K562 (cell line): ENCODE results near the gene ZNRF3. TPM values are rescaled to one million over a fixed set of nuclear protein-coding genes. Genes with fewer than 3 reads are reported as not detected.

Experiments
- ATAC-seq: fragments of 200-7000 bp; cut with Tn5 transposase; 3 replicates; pipeline ENCODE4 v1.9.1; 2020; ENCODE audit warnings: moderate library complexity
- BruUV-seq: library from RNA; stranded (reverse); fragments of 400-500 nt; replicated peaks from 2 replicates; lab custom pipeline; 2021; lab: Mats Ljungman, UMichigan
- CTCF ChIA-PET: fragments of 300-600 bp; formaldehyde crosslinking; extraction: SDS; loops from one replicate; lab custom pipeline; 2021; ENCODE audit warnings: low intra/inter-chr PET ratio; lab: Yijun Ruan, JAX
- POLR2A ChIA-PET: fragments of 300-600, 350-650 bp; sonication (Branson Sonifier 250); formaldehyde crosslinking; extraction: SDS; loops from one replicate; lab custom pipeline; 2021; ENCODE audit warnings: antibody characterized with exemption, inconsistent platforms; lab: Yijun Ruan, JAX
- DNase-seq, 4 experiments: peaks; one replicate each; pipeline versions ENCODE4 v3.0.0 to v3.0.0-alpha.2; 2011 to 2018; ENCODE audit warnings: low spot score in 3 of 4, mixed read lengths in 3 of 4; ENCODE audit errors: extremely low read depth in 1 of 4
- FAIRE-seq: peaks from 2 replicates; lab custom pipeline; 2011; peaks lifted over from hg19 to GRCh38; lab: Jason Lieb, UNC
- H2AFZ ChIP-seq: 2 replicates; pipeline ENCODE4 v1.6.0; 2011; ENCODE audit warnings: low read depth, low read length, control low read depth, inconsistent platforms
- H3K27ac ChIP-seq: fragments of 200-600 bp; 3 replicates; pipeline ENCODE4 v1.8.0; 2011; ENCODE audit warnings: low read depth, mild to moderate bottlenecking, control low read depth, inconsistent platforms, low read length, moderate library complexity, mixed read lengths; ENCODE audit errors: extremely low read depth
- H3K27me3 ChIP-seq, 2 experiments: fragments of 300-600 bp in 1 of 2; 2 replicates in 1 of 2; 3 replicates in 1 of 2; pipeline versions ENCODE4 v1.6.0 to v1.8.0; 2011; ENCODE audit warnings: inconsistent platforms in 2 of 2, low read length in 2 of 2, mild to moderate bottlenecking in 1 of 2, mixed read lengths in 1 of 2, moderate library complexity in 1 of 2; ENCODE audit not compliant: control insufficient read depth in 2 of 2, insufficient read depth in 2 of 2
- H3K36me3 ChIP-seq: fragments of 300-600 bp; 3 replicates; pipeline ENCODE4 v1.8.0; 2011; ENCODE audit warnings: mild to moderate bottlenecking, low read length, inconsistent platforms; ENCODE audit not compliant: control insufficient read depth, insufficient read depth
- H3K4me1 ChIP-seq, 2 experiments: fragments of 200-600 bp in 1 of 2; replicated peaks in 1 of 2; 2 replicates in 1 of 2; 3 replicates in 1 of 2; pipeline versions ENCODE4 v1.5.1 to v1.8.0; 2011; ENCODE audit warnings: inconsistent platforms in 2 of 2, low read length in 2 of 2, mild to moderate bottlenecking in 1 of 2, mixed read lengths in 1 of 2, moderate library complexity in 1 of 2; ENCODE audit not compliant: control insufficient read depth in 2 of 2, insufficient read depth in 2 of 2
- H3K4me2 ChIP-seq: 2 replicates; pipeline ENCODE4 v1.6.1; 2011; ENCODE audit warnings: low read length, control low read depth, inconsistent platforms, mixed read lengths; ENCODE audit not compliant: insufficient read depth
- H3K4me3 ChIP-seq: fragments of 200-600 bp; sonication (generic), shearing (Covaris generic); 2 replicates; pipeline ENCODE4 v1.5.1; 2016; ENCODE audit warnings: control low read depth, inconsistent platforms
- H3K79me2 ChIP-seq: fragments of 200-600 bp; 3 replicates; pipeline ENCODE4 v1.8.0; 2011; ENCODE audit warnings: low read length, inconsistent platforms; ENCODE audit not compliant: control insufficient read depth, insufficient read depth
- H3K9ac ChIP-seq, 2 experiments: 2 replicates each; pipeline versions ENCODE4 v1.6.0 to v1.6.1; 2011; ENCODE audit warnings: low read depth in 2 of 2, low read length in 2 of 2, control low read depth in 1 of 2, inconsistent platforms in 1 of 2, mild to moderate bottlenecking in 1 of 2, mixed read lengths in 1 of 2; ENCODE audit not compliant: insufficient read depth in 1 of 2
- H3K9me1 ChIP-seq: one replicate; pipeline ENCODE4 v1.6.0; 2011; ENCODE audit warnings: inconsistent platforms, mild to moderate bottlenecking, low read length, moderate library complexity; ENCODE audit not compliant: control insufficient read depth, insufficient read depth
- H3K9me3 ChIP-seq: replicated peaks from 2 replicates; pipeline ENCODE4 v1.5.1; 2011; ENCODE audit warnings: low read depth, low read length, inconsistent platforms; ENCODE audit not compliant: control insufficient read depth, insufficient read depth
- H4K20me1 ChIP-seq: replicated peaks from 2 replicates; pipeline ENCODE4 v1.6.1; 2011; ENCODE audit warnings: low read length, inconsistent platforms, mixed read lengths; ENCODE audit not compliant: control insufficient read depth, insufficient read depth
- SAFB2 ChIP-seq: fragments of 200-400 bp; formaldehyde crosslinking; IDR thresholded peaks from 2 replicates; pipeline ENCODE4 v1.6.1; 2018; ENCODE audit warnings: borderline replicate concordance, low read length, low read depth, moderate library complexity; ENCODE audit not compliant: severe bottlenecking
- SIN3A ChIP-seq, 2 experiments: fragments of 150-350 bp in 1 of 2; IDR thresholded peaks; 2 replicates each; pipeline ENCODE4 v1.6.1; 2011 to 2016; ENCODE audit warnings: borderline replicate concordance in 2 of 2, low read depth in 2 of 2, low read length in 2 of 2, mild to moderate bottlenecking in 2 of 2, moderate library complexity in 2 of 2; ENCODE audit not compliant: control insufficient read depth in 1 of 2
- SMAD3 ChIP-seq: fragments of 450-650 bp; formaldehyde crosslinking; conservative IDR thresholded peaks from 2 replicates; pipeline ENCODE4 v1.4.0; 2020; ENCODE audit warnings: mild to moderate bottlenecking
- TCFL5 ChIP-seq: fragments of 250-450 bp; sonication (Bioruptor Pico); conservative IDR thresholded peaks from 2 replicates; pipeline ENCODE4 v1.6.1; 2021; ENCODE audit warnings: mild to moderate bottlenecking, moderate library complexity, matching md5 sums
- WGBS: fragments of 100-300 bp; shearing (Covaris generic); methylation state at CpG from one replicate; pipeline ENCODE4 v1.1.6; 2016; ENCODE audit warnings: low coverage, mixed read lengths; ENCODE audit not compliant: insufficient coverage; ENCODE audit errors: missing lambda C conversion rate; 5-methylcytosine and 5-hydroxymethylcytosine counted together
- in situ Hi-C: fragments of 300-500 bp; cut with MboI; formaldehyde crosslinking; loops from 4 replicates; pipeline ENCODE4 v1.15.0; 2018; ENCODE audit warnings: inconsistent platforms, mixed read lengths
- intact Hi-C: fragments of 100-400 bp; cut with micrococcal nuclease; formaldehyde crosslinking; loops from 2 replicates; pipeline ENCODE4 v1.14.2; 2022
- polyA plus RNA-seq, 8 experiments: library from polyadenylated mRNA; depleted of rRNA in 4 of 8; stranded (reverse) in 5 of 8; unstranded in 3 of 8; fragments of >200 nt; fragmentation: Nextera tagmentation in 2 of 8; fragmentation: Illumina TruSeq in 1 of 8; extraction: Ambion mirVana in 2 of 8; extraction: Trizol in 1 of 8; gene quantifications; 2 replicates each; pipeline versions ENCODE4 v1.2.1 to v1.2.3, GENCODE V29; 2011 to 2014; ENCODE audit warnings: inconsistent platforms in 1 of 8, missing spikeins in 1 of 8
- total RNA-seq, 7 experiments: library from RNA; depleted of rRNA in 6 of 7; stranded (reverse); fragments of >200 nt in 6 of 7; fragmentation: Illumina TruSeq in 2 of 7; extraction: Trizol in 2 of 7; gene quantifications; 2 replicates each; pipeline versions ENCODE4 v1.2.1 to v1.2.3, GENCODE V29; 2011 to 2021; ENCODE audit warnings: low replicate concordance in 1 of 7

ZNRF3 gene
- total and polyA plus RNA-seq, 9 of the 15 experiments (the other 6 are each of a cell fraction or from before 2014, with no cell fraction given) = 0.41 to 5.9 (median 1.7) TPM

- FAIRE-seq (no peak), DNase-seq (no peak), ATAC-seq (no peak)
- WGBS = 90% methylated on average over 9 of the region's 13 CpGs
- no peaks in the 10 kb centered on the region for H3K79me2 ChIP-seq
- H3K9ac ChIP-seq = no peak overlapping the region
- H3K36me3 ChIP-seq = peaks cover 45% of the 10 kb centered on the region; the same call in 2 of the 3 replicates
- H3K9me3 ChIP-seq = no peaks in the 10 kb centered on the region
- TF ChIP-seq SIN3A (IDR thresholded peaks at IDR 0.05; ENCODE audit: borderline replicate concordance in 2 of 2, control insufficient read depth in 1 of 2, low read depth in 2 of 2, low read length in 2 of 2) = no peak
- no peak for TF ChIP-seq SMAD3 (CRISPR knock-in tag)
- TF ChIP-seq SAFB2 = no peak
- no peak for TF ChIP-seq TCFL5
- H4K20me1 ChIP-seq = no peaks in the 10 kb centered on the region
- H3K27me3 ChIP-seq = no peaks in the 10 kb centered on the region
- CTCF ChIA-PET = no interaction called here
- H2AFZ ChIP-seq = no peak overlapping the region
- BruUV-seq = no TSS peak
- POLR2A ChIA-PET = interaction anchor here (0.6 kb wide), 1 partner anchor 214 kb away, joined by 4 read pairs; no protein-coding TSS in a partner anchor
- H3K4me2 ChIP-seq = no peak overlapping the region
- no peaks in the 10 kb centered on the region for H3K9me1 ChIP-seq
- H3K4me3 ChIP-seq = no peak overlapping the region
- intact Hi-C loops = loop anchor here (5.0 kb wide), 2 partner anchors 203 to 442 kb away; no protein-coding TSS in a partner anchor
- H3K27ac ChIP-seq = no peak overlapping the region
- peaks cover 2 to 8% of the 10 kb centered on the region in 2 experiments; a peak in 3 of 5 replicates for H3K4me1 ChIP-seq
- in situ Hi-C loops = no loop called here
Measured at GRCh38 chr22:29044657-29045176, 161.3 kb downstream of the ZNRF3 start.
